ENCODE data around the gene PCDH7. TPM values are rescaled to one million over a fixed set of nuclear protein-coding genes. Genes with fewer than 3 reads are reported as not detected.

PCDH7 gene
- total and polyA plus RNA-seq, 2 donors from 2014 or later: 1.4 to 10.2 TPM

- Histone ChIP-seq H3K36me3 (ENCODE audit: control insufficient read depth in 2 of 3, insufficient read depth in 3 of 3, low read length in 3 of 3) (no peaks in the 10 kb centered on the region), H3K4me1 (ENCODE audit: control insufficient read depth in 2 of 3, insufficient read depth in 2 of 3, low read depth in 1 of 3, low read length in 3 of 3) (no peaks in the 10 kb centered on the region), H3K4me3 (ENCODE audit: low read length in 3 of 3) (no peak overlapping the region), H3K27ac (ENCODE audit: low read depth in 2 of 2, low read length in 2 of 2) (no peak overlapping the region), H3K27me3 (ENCODE audit: control insufficient read depth, insufficient read depth, low read length) (no peaks in the 10 kb centered on the region), H3K9me3 (ENCODE audit: control insufficient read depth in 2 of 3, insufficient read depth in 1 of 3, low read length in 3 of 3) (no peaks in the 10 kb centered on the region), H3K9ac (ENCODE audit: low read length in 3 of 3) (no peak overlapping the region)
- no peak for FAIRE-seq
- intact Hi-C loops (cut with DNase I): no loop called here
- TF ChIP-seq, protein P1, sequence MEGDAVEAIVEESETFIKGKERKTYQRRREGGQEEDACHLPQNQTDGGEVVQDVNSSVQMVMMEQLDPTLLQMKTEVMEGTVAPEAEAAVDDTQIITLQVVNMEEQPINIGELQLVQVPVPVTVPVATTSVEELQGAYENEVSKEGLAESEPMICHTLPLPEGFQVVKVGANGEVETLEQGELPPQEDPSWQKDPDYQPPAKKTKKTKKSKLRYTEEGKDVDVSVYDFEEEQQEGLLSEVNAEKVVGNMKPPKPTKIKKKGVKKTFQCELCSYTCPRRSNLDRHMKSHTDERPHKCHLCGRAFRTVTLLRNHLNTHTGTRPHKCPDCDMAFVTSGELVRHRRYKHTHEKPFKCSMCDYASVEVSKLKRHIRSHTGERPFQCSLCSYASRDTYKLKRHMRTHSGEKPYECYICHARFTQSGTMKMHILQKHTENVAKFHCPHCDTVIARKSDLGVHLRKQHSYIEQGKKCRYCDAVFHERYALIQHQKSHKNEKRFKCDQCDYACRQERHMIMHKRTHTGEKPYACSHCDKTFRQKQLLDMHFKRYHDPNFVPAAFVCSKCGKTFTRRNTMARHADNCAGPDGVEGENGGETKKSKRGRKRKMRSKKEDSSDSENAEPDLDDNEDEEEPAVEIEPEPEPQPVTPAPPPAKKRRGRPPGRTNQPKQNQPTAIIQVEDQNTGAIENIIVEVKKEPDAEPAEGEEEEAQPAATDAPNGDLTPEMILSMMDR (IDR thresholded peaks at IDR 0.05; ENCODE audit: borderline replicate concordance, extremely low read depth, insufficient read depth): no peak
- no peak for DNase-seq
Observed at GRCh38 chr4:30776451-30776850, 56.3 kb downstream of the PCDH7 start.

DNA sequence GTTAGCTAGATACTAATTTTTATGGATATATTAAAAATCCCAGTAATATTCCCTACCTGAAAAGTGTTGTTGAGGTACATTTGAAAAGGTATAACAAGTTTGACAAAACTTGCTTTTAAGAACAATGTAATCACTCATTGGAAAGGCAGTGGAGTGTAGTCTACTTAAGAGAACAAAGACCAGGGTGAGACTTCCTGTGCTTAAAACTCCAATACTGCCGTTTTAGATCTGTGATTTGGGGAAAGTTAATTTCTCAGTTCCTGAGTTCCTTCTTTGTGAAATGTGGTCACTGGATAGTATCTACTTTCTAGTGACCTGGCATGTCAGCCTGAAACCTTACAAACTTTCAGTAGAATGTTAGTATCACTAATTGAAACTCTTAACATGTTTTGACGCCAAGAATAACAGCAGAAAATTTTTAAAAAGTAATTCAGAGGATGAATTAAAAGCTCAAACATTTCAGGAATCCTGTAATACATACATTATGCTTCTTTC is 56.8 kb downstream of the PCDH7 start:
- FAIRE-seq (no peak), DNase-seq (peak in 1 of 5 donors; percentile 20)
- no peak overlapping the region for H3K27ac ChIP-seq (ENCODE audit: low read depth in 2 of 2, low read length in 2 of 2)
- H3K4me3 ChIP-seq (ENCODE audit: low read length in 3 of 3): no peak overlapping the region
- TF ChIP-seq, protein P1 (IDR thresholded peaks at IDR 0.05; ENCODE audit: borderline replicate concordance, extremely low read depth, insufficient read depth): no peak
- no peaks in the 10 kb centered on the region for H3K27me3 ChIP-seq (ENCODE audit: control insufficient read depth, insufficient read depth, low read length)
- intact Hi-C loops (cut with DNase I): no loop called here
- H3K9me3 ChIP-seq (ENCODE audit: control insufficient read depth in 2 of 3, insufficient read depth in 1 of 3, low read length in 3 of 3): no peaks in the 10 kb centered on the region
- H3K36me3 ChIP-seq (ENCODE audit: control insufficient read depth in 2 of 3, insufficient read depth in 3 of 3, low read length in 3 of 3): no peaks in the 10 kb centered on the region
- H3K9ac ChIP-seq (ENCODE audit: low read length in 3 of 3): no peak overlapping the region
- H3K4me1 ChIP-seq (ENCODE audit: control insufficient read depth in 2 of 3, insufficient read depth in 2 of 3, low read depth in 1 of 3, low read length in 3 of 3): no peaks in the 10 kb centered on the region

Data from kidney (tissue), 14 donors.